Stimulated activated memory B cell treated with anti-CD40 and anti-IgM and Interleukin-4, amounts not matched to agents 10 μg/mL and 1 μg/mL and 100 μg/mL, for 72 hours (primary cell): Measurements from ENCODE around the gene LTBP4.
A peak's percentile ranks its signal among the peaks of the same experiment; 100 is the strongest.
"Not testable (repeated sequence)": the region's sequence is repeated elsewhere in the genome, so short reads cannot be mapped to it uniquely, and the experiment has no call there.

Experiments
- ATAC-seq: fragments of 150-1000 bp; cut with Tn5 transposase; 2 replicates; pipeline ENCODE4 v1.10.0; 2021
- H3K27ac Mint-ChIP-seq: one replicate; pipeline ENCODE4 v1.8.0; 2022; ENCODE audit warnings: mild to moderate bottlenecking, mixed read lengths
- H3K27me3 Mint-ChIP-seq: one replicate; pipeline ENCODE4 v1.8.0; 2022; ENCODE audit warnings: mixed read lengths
- H3K36me3 Mint-ChIP-seq: one replicate; pipeline ENCODE4 v1.8.0; 2022; ENCODE audit warnings: mixed read lengths
- H3K4me1 Mint-ChIP-seq: one replicate; pipeline ENCODE4 v1.8.0; 2022; ENCODE audit warnings: mixed read lengths
- H3K4me3 Mint-ChIP-seq: one replicate; pipeline ENCODE4 v1.8.0; 2022; ENCODE audit warnings: mild to moderate bottlenecking, moderate library complexity, mixed read lengths
- H3K9me3 Mint-ChIP-seq: one replicate; pipeline ENCODE4 v1.8.0; 2022; ENCODE audit warnings: mixed read lengths

LTBP4 gene

GRCh38 chr19:40640744-40641143, 39.6 kb downstream of the LTBP4 start:
- peaks cover 26% of the 10 kb centered on the region for H3K27me3 Mint-ChIP-seq
- no peak for ATAC-seq
- no peaks in the 10 kb centered on the region for H3K9me3 Mint-ChIP-seq
- H3K27ac Mint-ChIP-seq = no peak overlapping the region
- H3K4me3 Mint-ChIP-seq = peak overlapping the region; percentile 38
- peaks cover 14% of the 10 kb centered on the region for H3K4me1 Mint-ChIP-seq
- no peaks in the 10 kb centered on the region for H3K36me3 Mint-ChIP-seq

GRCh38 chr19:40641281-40641680, 40.1 kb downstream of the LTBP4 start:
- Mint-ChIP-seq H3K27ac (no peak overlapping the region), H3K27me3 (peaks cover 31% of the 10 kb centered on the region), H3K9me3 (no peaks in the 10 kb centered on the region), H3K36me3 (no peaks in the 10 kb centered on the region), H3K4me1 (peaks cover 18% of the 10 kb centered on the region), H3K4me3 (no peak overlapping the region)
- no peak for ATAC-seq

GRCh38 chr19:40642051-40642706, 41.0 kb downstream of the LTBP4 start:
- Mint-ChIP-seq H3K4me1 (peaks cover 18% of the 10 kb centered on the region), H3K36me3 (no peaks in the 10 kb centered on the region), H3K27me3 (peaks cover 40% of the 10 kb centered on the region), H3K27ac (no peak overlapping the region), H3K9me3 (no peaks in the 10 kb centered on the region), H3K4me3 (no peak overlapping the region)
- ATAC-seq = no peak

- Mint-ChIP-seq H3K9me3 (no peaks in the 10 kb centered on the region), H3K27ac (peak overlapping the region; percentile 35), H3K36me3 (no peaks in the 10 kb centered on the region), H3K4me1 (peaks cover 18% of the 10 kb centered on the region), H3K27me3 (peaks cover 40% of the 10 kb centered on the region), H3K4me3 (no peak overlapping the region)
- no peak for ATAC-seq
Observed at GRCh38 chr19:40642757-40643305, 41.7 kb downstream of the LTBP4 start.

GRCh38 chr19:40646743-40647254, 45.6 kb downstream of the LTBP4 start:
- H3K27ac Mint-ChIP-seq = no peak overlapping the region
- peaks cover 12% of the 10 kb centered on the region for H3K4me1 Mint-ChIP-seq
- H3K27me3 Mint-ChIP-seq = peaks cover 25% of the 10 kb centered on the region
- H3K36me3 Mint-ChIP-seq = no peaks in the 10 kb centered on the region
- ATAC-seq = no peak
- no peak overlapping the region for H3K4me3 Mint-ChIP-seq
- no peaks in the 10 kb centered on the region for H3K9me3 Mint-ChIP-seq

GRCh38 chr19:40649903-40650675, 48.9 kb downstream of the LTBP4 start:
- not testable (repeated sequence) for H3K36me3 Mint-ChIP-seq, H3K27ac Mint-ChIP-seq, H3K4me3 Mint-ChIP-seq, H3K9me3 Mint-ChIP-seq, ATAC-seq
- H3K4me1 Mint-ChIP-seq = peaks cover 16% of the 10 kb centered on the region
- H3K27me3 Mint-ChIP-seq = peaks cover 17% of the 10 kb centered on the region

GRCh38 chr19:40650749-40651305, 49.7 kb downstream of the LTBP4 start:
- H3K9me3 Mint-ChIP-seq = no peaks in the 10 kb centered on the region
- no peak overlapping the region for H3K4me3 Mint-ChIP-seq

GRCh38 chr19:40652303-40652702, 51.1 kb downstream of the LTBP4 start:
- H3K27me3 Mint-ChIP-seq, H3K4me3 Mint-ChIP-seq, H3K36me3 Mint-ChIP-seq, H3K27ac Mint-ChIP-seq, H3K9me3 Mint-ChIP-seq: not testable (repeated sequence)
- peaks cover 11% of the 10 kb centered on the region for H3K4me1 Mint-ChIP-seq
- peak; percentile 58 for ATAC-seq

More at GRCh38 chr19:40650749-40651305, 49.7 kb downstream of the LTBP4 start:
- H3K27ac Mint-ChIP-seq = no peak overlapping the region
- ATAC-seq = no peak
- H3K4me1 Mint-ChIP-seq = peaks cover 14% of the 10 kb centered on the region
- H3K27me3 Mint-ChIP-seq = peaks cover 13% of the 10 kb centered on the region
- no peaks in the 10 kb centered on the region for H3K36me3 Mint-ChIP-seq

GRCh38 chr19:40655684-40656083, 54.5 kb downstream of the LTBP4 start:
- ATAC-seq, H3K36me3 Mint-ChIP-seq, H3K27me3 Mint-ChIP-seq, H3K27ac Mint-ChIP-seq, H3K4me3 Mint-ChIP-seq, H3K9me3 Mint-ChIP-seq: not testable (repeated sequence)
- H3K4me1 Mint-ChIP-seq = peaks cover 11% of the 10 kb centered on the region

GRCh38 chr19:40658031-40658430, 56.9 kb downstream of the LTBP4 start:
- Mint-ChIP-seq H3K4me3 (no peak overlapping the region), H3K27ac (no peak overlapping the region), H3K36me3 (no peaks in the 10 kb centered on the region), H3K27me3 (no peaks in the 10 kb centered on the region), H3K4me1 (peaks cover 11% of the 10 kb centered on the region), H3K9me3 (no peaks in the 10 kb centered on the region)
- no peak for ATAC-seq

GRCh38 chr19:40659116-40659515, 57.9 kb downstream of the LTBP4 start:
- Mint-ChIP-seq H3K9me3 (no peaks in the 10 kb centered on the region), H3K36me3 (no peaks in the 10 kb centered on the region), H3K4me1 (peaks cover 22% of the 10 kb centered on the region), H3K27me3 (no peaks in the 10 kb centered on the region), H3K27ac (no peak overlapping the region), H3K4me3 (no peak overlapping the region)
- no peak for ATAC-seq

- no peaks in the 10 kb centered on the region for H3K36me3 Mint-ChIP-seq
- no peak overlapping the region for H3K4me3 Mint-ChIP-seq
- no peak for ATAC-seq
- H3K4me1 Mint-ChIP-seq = peaks cover 22% of the 10 kb centered on the region
- H3K27me3 Mint-ChIP-seq = no peaks in the 10 kb centered on the region
- no peaks in the 10 kb centered on the region for H3K9me3 Mint-ChIP-seq
- no peak overlapping the region for H3K27ac Mint-ChIP-seq
Observed at GRCh38 chr19:40659566-40659965, 58.4 kb downstream of the LTBP4 start.

GRCh38 chr19:40661616-40662015, 60.4 kb downstream of the LTBP4 start:
- H3K36me3 Mint-ChIP-seq = peaks cover 1% of the 10 kb centered on the region
- no peaks in the 10 kb centered on the region for H3K9me3 Mint-ChIP-seq
- ATAC-seq = no peak
- H3K4me3 Mint-ChIP-seq = no peak overlapping the region
- H3K4me1 Mint-ChIP-seq = peaks cover 22% of the 10 kb centered on the region
- no peaks in the 10 kb centered on the region for H3K27me3 Mint-ChIP-seq
- no peak overlapping the region for H3K27ac Mint-ChIP-seq

- H3K36me3 Mint-ChIP-seq = peaks cover 11% of the 10 kb centered on the region
- H3K27ac Mint-ChIP-seq = peak overlapping the region; percentile 87
- no peaks in the 10 kb centered on the region for H3K9me3 Mint-ChIP-seq
- peak; percentile 97 for ATAC-seq
- peaks cover 22% of the 10 kb centered on the region for H3K4me1 Mint-ChIP-seq
- H3K27me3 Mint-ChIP-seq = no peaks in the 10 kb centered on the region
- H3K4me3 Mint-ChIP-seq = peak overlapping the region; percentile 85
Observed at GRCh38 chr19:40662925-40663694, 61.9 kb downstream of the LTBP4 start.
